ENCODE measurements around the gene ZNF200.

- TF ChIP-seq, protein P1, sequence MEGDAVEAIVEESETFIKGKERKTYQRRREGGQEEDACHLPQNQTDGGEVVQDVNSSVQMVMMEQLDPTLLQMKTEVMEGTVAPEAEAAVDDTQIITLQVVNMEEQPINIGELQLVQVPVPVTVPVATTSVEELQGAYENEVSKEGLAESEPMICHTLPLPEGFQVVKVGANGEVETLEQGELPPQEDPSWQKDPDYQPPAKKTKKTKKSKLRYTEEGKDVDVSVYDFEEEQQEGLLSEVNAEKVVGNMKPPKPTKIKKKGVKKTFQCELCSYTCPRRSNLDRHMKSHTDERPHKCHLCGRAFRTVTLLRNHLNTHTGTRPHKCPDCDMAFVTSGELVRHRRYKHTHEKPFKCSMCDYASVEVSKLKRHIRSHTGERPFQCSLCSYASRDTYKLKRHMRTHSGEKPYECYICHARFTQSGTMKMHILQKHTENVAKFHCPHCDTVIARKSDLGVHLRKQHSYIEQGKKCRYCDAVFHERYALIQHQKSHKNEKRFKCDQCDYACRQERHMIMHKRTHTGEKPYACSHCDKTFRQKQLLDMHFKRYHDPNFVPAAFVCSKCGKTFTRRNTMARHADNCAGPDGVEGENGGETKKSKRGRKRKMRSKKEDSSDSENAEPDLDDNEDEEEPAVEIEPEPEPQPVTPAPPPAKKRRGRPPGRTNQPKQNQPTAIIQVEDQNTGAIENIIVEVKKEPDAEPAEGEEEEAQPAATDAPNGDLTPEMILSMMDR (IDR thresholded peaks at IDR 0.05): no peak
- TF ChIP-seq POLR2A (IDR thresholded peaks at IDR 0.05): no peak
Measured at GRCh38 chr16:3188925-3189825, 45.8 kb downstream of the ZNF200 start.
